IMR-90 (cell line): Measurements from ENCODE around the gene NFKBIB. TPM values are rescaled to one million over a fixed set of nuclear protein-coding genes. Genes with fewer than 3 reads are reported as not detected.

Experiments
- ELK1 ChIP-seq: fragments of 150-350 bp; IDR thresholded peaks from 2 replicates; pipeline ENCODE4 v1.6.1; 2016; ENCODE audit warnings: low read depth, mild to moderate bottlenecking, low read length, moderate library complexity, borderline replicate concordance
- POLR2A ChIP-seq: IDR thresholded peaks from 2 replicates; pipeline ENCODE4 v1.6.1; 2012; ENCODE audit warnings: mild to moderate bottlenecking, low read depth, low read length
- polyA plus RNA-seq, 3 experiments: library from polyadenylated mRNA; depleted of rRNA; stranded (reverse); fragments of >200 nt; gene quantifications; 2 replicates each; pipeline ENCODE4 v1.2.3, GENCODE V29; 2012; ENCODE audit warnings: low replicate concordance in 1 of 3
- total RNA-seq: library from RNA; depleted of rRNA; stranded (reverse); fragments of >200 nt; gene quantifications from 2 replicates; pipeline ENCODE4 v1.2.3, GENCODE V29; 2012

Gene NFKBIB
- total and polyA plus RNA-seq, 2 of the 4 experiments (the other 2 are of a cell fraction), result 7.5 to 25.5 TPM

- no peak for TF ChIP-seq ELK1
- no peak for TF ChIP-seq POLR2A
These were observed 21.0 kb downstream of the NFKBIB start (continued) for GRCh38 chr19:38920602-38921419.
